ENCODE results near the gene TOR2A.
"Not testable (repeated sequence)": the region's sequence is repeated elsewhere in the genome, so short reads cannot be mapped to it uniquely, and the experiment has no call there.

Gene TOR2A

DNA sequence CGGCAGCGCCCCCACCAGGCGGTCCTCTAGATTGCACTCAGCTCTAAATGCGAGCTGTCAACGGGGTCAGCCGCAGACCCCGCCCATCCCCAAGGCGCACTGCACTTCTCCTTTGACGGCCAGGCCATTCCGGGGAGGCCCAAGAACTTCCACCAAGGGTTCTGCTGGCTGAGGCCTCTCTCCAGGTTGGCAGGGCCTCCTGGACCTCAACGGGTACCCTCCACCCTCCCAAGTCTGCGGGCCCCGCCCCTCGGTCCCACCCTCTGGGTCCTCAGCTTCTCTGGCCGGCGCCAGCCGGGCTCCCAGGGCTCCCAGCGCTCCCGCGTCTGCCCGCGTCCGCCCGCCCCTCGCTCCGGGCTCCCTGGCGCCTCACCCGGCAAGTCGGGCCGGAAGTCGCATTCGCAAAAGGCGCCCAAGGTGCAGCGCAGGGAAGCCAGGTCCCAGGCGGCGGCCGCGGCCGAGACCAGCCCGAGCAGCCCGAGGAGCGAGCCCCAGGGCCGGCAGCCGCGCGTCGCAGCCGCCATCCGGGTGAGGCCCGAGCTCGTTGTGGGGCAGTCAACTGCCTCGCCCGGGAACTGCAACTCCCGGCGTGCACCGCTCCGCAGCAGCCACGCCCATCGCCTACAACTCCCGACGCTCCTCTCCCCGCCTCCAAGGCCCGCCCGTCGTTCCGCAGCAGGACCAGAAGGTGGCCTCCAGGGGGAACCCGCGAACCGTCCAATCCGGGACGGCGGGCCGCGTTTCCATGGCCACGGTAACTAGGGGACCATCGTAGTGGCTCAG lies at the start of gene TOR2A:
TSS of gene TOR2A (minus strand) at position 548 of the 783 bp plus-strand sequence. CDS start at position 524, 24 bp downstream.
- Mint-ChIP-seq H3K36me3 (ENCODE audit: low read depth) (peaks cover 12% of the 10 kb centered on the region), H3K9me3 (no peaks in the 10 kb centered on the region), H3K4me1 (ENCODE audit: low read depth) (peaks cover 17% of the 10 kb centered on the region), H3K27me3 (no peaks in the 10 kb centered on the region), H3K27ac (peak within 1 kb of the TSS; percentile 73), H3K4me3 (peak within 1 kb of the TSS; percentile 80)

DNA sequence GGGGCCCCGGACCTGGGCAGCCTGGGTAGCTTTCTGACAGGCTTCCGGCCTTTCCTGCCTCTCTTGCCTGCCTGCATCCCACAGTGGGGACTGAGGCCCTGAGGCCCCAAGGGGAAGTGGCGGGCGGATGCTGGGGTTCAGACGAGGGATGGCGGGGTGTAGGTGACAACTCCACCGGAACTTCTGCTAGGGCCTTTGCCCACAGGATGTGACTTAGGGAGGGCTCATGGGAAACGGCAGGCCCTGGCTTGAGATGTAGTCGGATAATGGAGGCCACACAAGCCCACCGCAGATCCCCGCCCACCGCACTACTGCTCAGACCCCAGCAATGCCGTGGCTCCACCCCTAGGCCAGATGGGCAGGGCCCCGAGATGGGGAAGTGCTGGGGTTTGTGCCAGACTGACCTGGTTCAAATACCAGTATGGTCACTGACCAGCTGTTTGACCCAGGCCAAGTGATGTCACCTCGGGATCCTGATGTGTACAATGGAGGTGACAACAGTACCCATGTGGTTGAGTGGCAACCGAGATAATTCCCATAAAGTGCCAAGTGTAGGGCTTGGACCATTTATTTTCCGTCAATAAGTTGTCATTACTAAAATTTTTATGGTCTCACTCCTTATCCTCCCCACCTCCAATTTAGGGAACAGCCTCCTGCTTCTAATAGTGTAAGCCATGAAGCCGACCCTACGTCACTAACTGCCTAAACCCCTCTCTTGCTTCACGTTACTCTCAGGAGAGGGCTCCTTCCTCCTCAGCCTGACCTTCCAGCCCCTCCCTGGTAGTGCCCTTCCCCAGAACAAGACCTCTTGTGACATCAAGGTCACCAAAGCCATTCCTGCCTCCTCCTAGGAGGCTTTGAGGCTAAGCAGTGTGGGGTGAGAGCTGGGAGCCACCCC lies 48.3 kb upstream of the TOR2A start:
- Mint-ChIP-seq H3K27ac (peak overlapping the region; percentile 93), H3K4me1 (ENCODE audit: low read depth) (peaks cover 81% of the 10 kb centered on the region), H3K4me3 (peak overlapping the region; percentile 73), H3K9me3 (no peaks in the 10 kb centered on the region), H3K36me3 (ENCODE audit: low read depth) (peaks cover 17% of the 10 kb centered on the region), H3K27me3 (no peaks in the 10 kb centered on the region)

DNA sequence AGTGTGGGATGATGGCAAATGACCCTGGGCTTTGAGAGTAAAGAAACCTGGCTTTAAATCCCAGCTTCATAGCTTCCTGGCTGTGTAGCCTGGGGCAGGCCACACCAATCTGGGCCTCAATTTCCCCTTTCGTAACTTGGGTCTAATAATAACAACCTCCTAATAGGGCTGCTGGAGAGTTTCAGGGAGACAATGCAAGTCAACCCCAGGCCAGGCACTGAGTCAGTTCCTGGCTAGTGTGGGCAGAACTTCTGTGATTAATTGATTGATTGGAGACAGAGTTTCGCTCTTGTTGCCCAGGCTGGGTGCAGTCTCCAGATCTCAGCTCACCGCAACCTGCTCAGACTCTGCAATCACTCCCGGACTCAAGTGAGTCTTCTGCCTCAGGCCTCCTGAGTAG lies 46.7 kb upstream of the TOR2A start:
- Mint-ChIP-seq H3K27me3 (no peaks in the 10 kb centered on the region), H3K9me3 (no peaks in the 10 kb centered on the region), H3K4me3 (no peak overlapping the region), H3K4me1 (ENCODE audit: low read depth) (peaks cover 77% of the 10 kb centered on the region), H3K27ac (peak overlapping the region; percentile 80), H3K36me3 (ENCODE audit: low read depth) (peaks cover 10% of the 10 kb centered on the region)

DNA sequence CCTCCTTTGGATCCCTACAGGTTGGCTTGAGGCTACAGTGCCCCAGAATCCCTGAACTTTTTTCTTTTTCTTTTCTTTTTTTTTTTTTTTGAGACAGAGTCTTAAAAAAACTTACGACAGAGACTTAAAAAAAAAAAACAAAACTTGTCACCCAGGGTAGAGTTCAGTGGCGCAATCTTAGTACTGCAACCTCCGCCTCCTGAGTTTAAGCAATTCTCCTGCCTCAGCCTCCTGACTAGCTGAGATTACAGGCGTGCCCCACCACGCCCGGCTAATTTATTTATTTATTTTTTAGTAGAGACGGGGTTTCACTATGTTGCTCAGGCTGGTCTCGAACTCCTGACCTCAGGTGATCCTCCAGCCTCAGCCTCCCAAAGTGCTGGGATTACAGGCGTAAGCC lies 45.8 kb upstream of the TOR2A start:
- H3K4me3 Mint-ChIP-seq; H3K27me3 Mint-ChIP-seq; H3K9me3 Mint-ChIP-seq; H3K36me3 Mint-ChIP-seq (ENCODE audit: low read depth): not testable (repeated sequence)
- Mint-ChIP-seq H3K4me1 (ENCODE audit: low read depth) (peaks cover 81% of the 10 kb centered on the region), H3K27ac (peak overlapping the region; percentile 99)

DNA sequence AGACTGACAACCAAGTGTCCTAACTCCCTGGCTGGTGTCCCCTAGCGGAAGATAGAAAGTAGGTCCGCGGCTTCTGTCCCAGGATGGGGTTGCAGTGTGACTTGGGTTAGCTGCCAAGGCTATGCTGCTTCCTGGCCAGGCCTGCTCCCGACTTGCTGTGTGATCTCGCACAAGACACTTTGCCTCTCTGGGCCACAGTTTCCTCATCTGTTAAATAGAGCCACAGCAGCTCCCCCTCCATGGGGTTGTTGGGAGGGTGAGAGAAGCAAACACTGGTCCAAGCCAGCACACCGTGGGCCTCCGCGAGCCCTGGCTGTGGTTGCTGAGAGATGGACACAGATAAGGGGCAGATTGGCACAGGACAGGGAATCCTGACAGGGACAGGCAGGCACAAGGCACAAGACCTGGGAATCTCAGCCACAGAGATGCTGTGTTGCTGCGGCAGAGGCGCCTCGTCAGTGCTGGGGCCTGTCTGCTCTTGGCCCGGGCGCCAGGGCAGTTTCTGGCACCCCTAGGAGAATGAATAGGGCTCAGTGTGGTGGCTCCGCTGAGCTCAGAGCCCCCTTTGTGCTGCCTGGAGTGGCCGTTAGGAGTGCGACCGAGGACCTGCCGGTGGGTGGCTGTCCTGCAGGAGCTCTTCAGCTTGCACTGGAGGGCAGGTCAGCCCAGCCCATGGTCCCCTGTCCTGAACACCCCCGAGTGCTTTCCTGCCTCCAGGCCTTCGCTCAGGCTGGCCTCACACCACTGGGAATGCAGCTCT lies 45.2 kb upstream of the TOR2A start:
- Mint-ChIP-seq H3K9me3 (no peaks in the 10 kb centered on the region), H3K36me3 (ENCODE audit: low read depth) (peaks cover 5% of the 10 kb centered on the region), H3K4me1 (ENCODE audit: low read depth) (peaks cover 83% of the 10 kb centered on the region), H3K27me3 (no peaks in the 10 kb centered on the region), H3K4me3 (no peak overlapping the region), H3K27ac (peak overlapping the region; percentile 99)

DNA sequence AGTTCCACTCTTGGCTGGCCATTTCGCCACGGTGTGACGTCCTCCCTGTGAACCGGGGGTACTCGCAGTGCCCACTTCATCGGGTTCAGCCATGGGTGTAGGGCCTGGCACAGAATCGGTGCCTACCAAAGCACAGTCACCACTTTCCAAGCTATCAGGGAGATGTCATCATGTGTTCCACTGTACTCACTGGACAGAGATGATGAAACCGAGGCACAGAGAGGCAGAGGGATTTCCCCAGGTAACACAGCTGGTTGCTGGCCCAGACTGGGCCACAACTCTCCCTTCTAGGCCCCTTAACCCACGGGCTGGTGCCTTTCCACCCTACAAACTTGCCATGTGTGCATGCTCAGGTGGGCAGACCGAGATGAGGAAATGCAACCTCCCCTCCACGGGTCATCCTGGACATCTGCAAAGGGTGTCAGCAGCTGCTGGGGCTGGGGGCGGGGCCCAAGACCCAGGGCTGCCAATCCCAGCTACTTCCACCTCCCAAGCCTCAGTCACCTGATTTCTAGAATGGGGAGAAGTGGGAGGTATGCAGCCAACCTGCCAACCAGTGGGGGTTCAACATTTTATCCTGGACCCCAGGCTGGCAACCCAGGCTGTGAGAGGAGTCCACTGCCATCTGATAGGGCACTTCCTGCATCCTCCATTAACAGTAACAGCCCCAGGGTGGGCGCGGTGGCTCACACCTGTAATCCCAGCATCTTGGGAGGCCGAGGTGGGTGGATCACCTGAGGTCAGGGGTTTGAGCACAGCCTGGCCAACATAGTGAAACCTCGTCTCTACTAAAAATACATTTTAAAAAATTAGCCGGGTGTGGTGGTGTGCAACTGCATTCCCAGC lies 44.3 kb upstream of the TOR2A start:
- H3K27me3 Mint-ChIP-seq, result no peaks in the 10 kb centered on the region
- peaks cover 7% of the 10 kb centered on the region for H3K36me3 Mint-ChIP-seq (ENCODE audit: low read depth)
- H3K9me3 Mint-ChIP-seq, result no peaks in the 10 kb centered on the region
- H3K27ac Mint-ChIP-seq, result peak overlapping the region; percentile 99
- peaks cover 78% of the 10 kb centered on the region for H3K4me1 Mint-ChIP-seq (ENCODE audit: low read depth)
- H3K4me3 Mint-ChIP-seq, result peak overlapping the region; percentile 98

DNA sequence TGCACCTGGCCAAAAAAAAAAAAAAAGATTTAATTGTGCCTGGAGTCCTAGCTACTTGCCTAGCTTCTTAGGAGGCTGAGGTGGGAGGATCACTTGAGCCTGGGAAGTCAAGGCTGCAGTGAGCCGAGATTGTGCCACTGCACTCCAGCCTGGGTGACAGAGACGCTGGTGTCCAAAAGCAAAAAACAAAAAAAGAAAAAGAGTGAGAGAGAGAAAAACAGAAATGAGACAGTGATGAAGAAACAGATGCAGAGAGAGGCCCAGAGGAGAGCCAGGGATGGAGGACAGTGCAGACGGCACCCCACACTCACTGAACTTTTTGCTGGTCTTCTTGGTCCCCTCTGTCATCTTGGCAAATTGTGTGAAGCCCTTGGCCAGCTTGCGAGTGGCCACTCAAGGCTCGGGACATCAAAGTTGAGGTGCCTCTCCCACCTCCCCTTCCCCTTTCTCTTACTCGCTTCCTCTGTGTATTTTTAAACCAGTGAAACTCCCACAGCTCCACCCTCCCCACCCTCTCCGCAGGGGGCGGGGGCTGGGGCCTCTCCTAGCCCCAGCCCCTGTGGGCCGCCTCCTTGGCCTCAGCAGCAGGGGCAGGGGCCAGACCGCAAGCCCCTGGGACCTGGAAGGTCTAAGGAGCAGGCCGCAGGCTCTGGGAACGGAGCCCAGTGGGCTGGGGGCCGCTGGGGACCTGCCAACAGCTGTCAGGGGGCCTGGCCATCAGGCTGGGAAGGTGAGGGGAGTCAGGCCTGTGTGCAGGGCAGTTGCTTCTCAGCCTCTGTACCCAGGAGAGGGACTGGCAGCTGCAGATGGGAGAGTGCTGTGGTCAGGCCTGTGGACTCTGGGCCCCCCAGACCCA lies 43.4 kb upstream of the TOR2A start, which contains the start of gene SH2D3C:
TSS of gene SH2D3C (minus strand) at position 387 of the 856 bp plus-strand sequence. CDS start at position 348, 39 bp downstream.
- Mint-ChIP-seq H3K9me3 (no peaks in the 10 kb centered on the region), H3K4me3 (peak within 1 kb of the TSS; percentile 98), H3K27ac (peak within 1 kb of the TSS; percentile 99), H3K4me1 (ENCODE audit: low read depth) (peaks cover 76% of the 10 kb centered on the region), H3K36me3 (ENCODE audit: low read depth) (peaks cover 12% of the 10 kb centered on the region), H3K27me3 (no peaks in the 10 kb centered on the region)

DNA sequence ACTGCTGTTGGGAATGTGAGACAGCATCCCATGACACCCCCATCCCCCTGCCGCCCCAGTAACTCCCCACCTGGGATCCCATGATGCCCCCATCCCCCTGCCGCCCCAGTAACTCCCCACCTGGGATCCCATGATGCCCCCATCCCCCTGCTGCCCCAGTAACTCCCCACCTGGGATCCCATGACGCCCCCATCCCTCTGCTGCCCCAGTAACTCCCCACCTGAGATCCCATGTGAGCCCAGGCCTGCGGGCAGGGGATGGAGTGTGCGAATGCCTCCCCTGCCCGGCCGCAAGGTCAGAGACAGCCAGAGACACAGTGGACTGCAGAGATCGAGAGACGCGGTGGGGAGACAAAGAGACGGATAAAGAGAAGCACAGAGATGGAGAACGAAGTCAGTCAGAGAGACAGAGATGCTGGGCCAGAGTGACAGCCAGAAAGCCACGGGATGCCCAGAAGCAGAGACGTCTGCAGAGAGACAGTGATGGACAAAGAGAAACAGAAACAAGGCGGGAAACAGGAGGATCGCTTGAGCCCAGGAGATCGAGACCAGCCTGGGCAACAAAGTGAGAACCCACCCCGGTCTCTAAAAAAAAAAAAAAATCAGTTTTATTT lies 42.4 kb upstream of the TOR2A start:
- H3K4me1 Mint-ChIP-seq (ENCODE audit: low read depth), result peaks cover 69% of the 10 kb centered on the region
- peak overlapping the region; percentile 99 for H3K27ac Mint-ChIP-seq
- H3K36me3 Mint-ChIP-seq (ENCODE audit: low read depth), result peaks cover 12% of the 10 kb centered on the region
- peak overlapping the region; percentile 98 for H3K4me3 Mint-ChIP-seq
- no peaks in the 10 kb centered on the region for H3K9me3 Mint-ChIP-seq
- H3K27me3 Mint-ChIP-seq, result no peaks in the 10 kb centered on the region

DNA sequence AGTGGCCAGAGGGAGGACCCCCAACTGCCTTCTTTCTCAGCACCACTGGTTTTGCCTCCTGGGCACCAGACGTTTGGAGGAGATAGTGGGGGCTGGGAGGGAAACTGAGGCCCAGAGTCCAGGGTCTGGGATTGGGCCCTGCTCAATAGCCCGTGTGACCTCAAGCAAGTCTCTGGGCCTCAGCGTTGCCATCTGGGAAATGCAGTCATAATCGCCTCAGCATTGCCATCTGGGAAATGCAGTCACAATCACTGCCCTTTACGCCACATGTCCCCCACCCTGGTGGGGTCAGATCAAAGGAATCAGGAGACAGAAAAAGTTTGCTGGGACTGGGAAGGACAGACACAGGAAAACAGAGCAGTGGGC lies 41.8 kb upstream of the TOR2A start:
- Mint-ChIP-seq H3K4me1 (ENCODE audit: low read depth) (peaks cover 65% of the 10 kb centered on the region), H3K4me3 (peak overlapping the region; percentile 98), H3K36me3 (ENCODE audit: low read depth) (peaks cover 12% of the 10 kb centered on the region), H3K27me3 (no peaks in the 10 kb centered on the region), H3K27ac (peak overlapping the region; percentile 99), H3K9me3 (no peaks in the 10 kb centered on the region)

DNA sequence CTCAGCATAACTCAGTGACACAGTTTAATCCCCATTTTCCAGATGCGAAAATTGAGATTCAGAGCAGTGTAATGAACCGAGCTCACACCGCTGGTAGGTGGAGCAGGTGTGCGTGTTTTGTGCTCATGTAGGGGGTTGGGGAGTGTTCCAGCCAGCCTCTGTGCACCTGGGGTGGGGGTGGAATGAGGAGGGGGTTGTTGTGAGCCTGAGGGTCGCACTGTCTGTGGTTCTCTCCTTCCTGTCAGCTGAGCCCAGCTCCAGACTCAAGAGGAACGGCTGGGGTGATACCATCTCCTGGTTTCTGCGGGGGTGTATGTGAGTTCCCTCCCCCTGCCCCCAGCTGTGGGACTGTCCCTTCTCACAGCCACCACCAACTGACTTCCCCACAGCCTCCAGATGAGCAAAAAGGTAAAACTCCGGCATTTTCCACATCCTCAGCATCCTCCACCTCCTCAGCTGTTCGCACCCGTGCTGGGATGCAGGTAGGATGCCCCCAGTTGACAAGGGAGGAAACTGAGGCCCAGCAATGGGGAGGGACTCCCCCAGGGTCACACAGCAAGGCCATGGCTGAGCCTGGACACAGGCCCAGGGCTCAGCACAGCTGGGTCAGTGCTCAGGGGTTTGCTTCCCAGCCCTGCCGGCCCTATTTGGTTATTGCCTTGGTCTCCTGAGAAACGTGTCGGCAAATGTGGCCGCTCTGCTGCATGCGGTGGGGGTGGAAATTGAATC lies 41.3 kb upstream of the TOR2A start:
- Mint-ChIP-seq H3K36me3 (ENCODE audit: low read depth) (peaks cover 12% of the 10 kb centered on the region), H3K9me3 (no peaks in the 10 kb centered on the region), H3K4me1 (ENCODE audit: low read depth) (peaks cover 63% of the 10 kb centered on the region), H3K27ac (peak overlapping the region; percentile 99), H3K4me3 (peak overlapping the region; percentile 98), H3K27me3 (no peaks in the 10 kb centered on the region)

DNA sequence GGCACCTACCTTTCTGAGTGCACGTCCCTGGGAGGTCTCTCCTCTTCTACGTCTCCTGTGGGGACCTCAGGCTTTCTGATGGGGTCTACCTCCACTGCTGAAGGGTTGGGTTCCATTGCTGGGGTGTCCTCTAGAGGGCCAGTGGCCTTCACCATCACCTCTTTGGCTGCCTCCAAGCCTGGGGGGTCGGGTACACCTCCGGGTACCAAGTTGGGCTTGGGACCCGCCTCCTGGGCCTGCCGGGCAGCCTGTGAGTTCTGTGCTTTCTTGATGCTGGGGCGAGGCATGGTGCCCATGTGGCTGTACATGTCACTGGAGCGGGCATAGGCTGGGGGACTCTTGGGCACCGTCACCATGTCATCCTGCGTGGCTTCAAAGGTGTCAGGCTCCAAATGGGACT lies 38.9 kb upstream of the TOR2A start:
- Mint-ChIP-seq H3K4me3 (no peak overlapping the region), H3K27me3 (no peaks in the 10 kb centered on the region), H3K9me3 (no peaks in the 10 kb centered on the region), H3K36me3 (ENCODE audit: low read depth) (peaks cover 14% of the 10 kb centered on the region), H3K27ac (peak overlapping the region; percentile 40), H3K4me1 (ENCODE audit: low read depth) (peaks cover 65% of the 10 kb centered on the region)

DNA sequence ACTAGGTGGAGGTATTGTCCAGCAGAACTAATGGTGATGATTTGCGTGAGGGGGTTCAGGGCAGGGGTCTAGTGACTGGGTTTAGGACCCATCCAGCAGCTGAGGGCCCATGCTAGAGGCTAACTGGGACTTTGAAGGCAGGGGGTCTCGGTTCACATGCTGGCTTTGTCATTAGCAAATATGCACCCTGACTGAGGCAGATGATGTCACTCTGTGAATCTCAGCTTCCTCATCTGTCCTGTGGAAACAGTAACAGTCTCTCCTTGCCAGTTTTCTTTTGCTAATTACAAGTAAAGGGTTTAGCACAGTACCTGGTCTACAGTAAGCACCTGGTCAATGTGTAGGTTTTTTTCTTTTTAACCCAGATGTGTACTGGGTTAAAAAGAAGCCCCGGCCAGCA lies 38.2 kb upstream of the TOR2A start:
- Mint-ChIP-seq H3K9me3 (no peaks in the 10 kb centered on the region), H3K27me3 (no peaks in the 10 kb centered on the region), H3K4me1 (ENCODE audit: low read depth) (peaks cover 65% of the 10 kb centered on the region), H3K36me3 (ENCODE audit: low read depth) (peaks cover 17% of the 10 kb centered on the region), H3K27ac (no peak overlapping the region), H3K4me3 (no peak overlapping the region)
